IMR-90 (cell line): ENCODE results near the gene FBXW4. TPM values are rescaled to one million over a fixed set of nuclear protein-coding genes. Genes with fewer than 3 reads are reported as not detected.

Experiments
- ATAC-seq: fragments of 200-7000 bp; cut with Tn5 transposase; 2 replicates; pipeline ENCODE4 v1.9.1; 2020; ENCODE audit warnings: low read depth, mild to moderate bottlenecking, moderate library complexity
- BruUV-seq: library from RNA; stranded (reverse); fragments of 400-500 nt; replicated peaks from 2 replicates; lab custom pipeline; 2021; lab: Mats Ljungman, UMichigan
- CTCF ChIA-PET: fragments of 300-600 bp; formaldehyde crosslinking; extraction: SDS; loops from one replicate; lab custom pipeline; 2021; ENCODE audit warnings: antibody characterized with exemption; lab: Yijun Ruan, JAX
- POLR2A ChIA-PET: fragments of 300-600 bp; sonication (Branson Sonifier 250); formaldehyde crosslinking; loops from one replicate; lab custom pipeline; 2022; ENCODE audit warnings: antibody characterized with exemption; ENCODE audit not compliant: unreplicated experiment; lab: Charles Lee
- DNase-seq: peaks from one replicate; pipeline ENCODE4 v3.0.0; 2013
- H2AFZ ChIP-seq: replicated peaks from 2 replicates; pipeline ENCODE3; 2013; ENCODE audit warnings: low read length, mild to moderate bottlenecking; ENCODE audit not compliant: poor library complexity
- H2AK5ac ChIP-seq: 2 replicates; pipeline ENCODE4 v1.6.1; 2013; ENCODE audit warnings: low read depth, low read length, inconsistent platforms
- H2AK9ac ChIP-seq: replicated peaks from 2 replicates; pipeline ENCODE3; 2013; ENCODE audit warnings: mild to moderate bottlenecking, low read depth, low read length, moderate library complexity; ENCODE audit not compliant: poor library complexity
- H2BK120ac ChIP-seq: 2 replicates; pipeline ENCODE4 v1.6.1; 2013; ENCODE audit warnings: low read depth, low read length, inconsistent platforms
- H2BK15ac ChIP-seq: 3 replicates; pipeline ENCODE4 v1.6.1; 2013; ENCODE audit warnings: low read depth, low read length, inconsistent platforms
- H2BK20ac ChIP-seq: 2 replicates; pipeline ENCODE4 v1.6.1; 2013; ENCODE audit warnings: low read depth, mild to moderate bottlenecking, inconsistent platforms, low read length, moderate library complexity
- H2BK5ac ChIP-seq: 2 replicates; pipeline ENCODE4 v1.6.1; 2013; ENCODE audit warnings: mild to moderate bottlenecking, low read depth, low read length, inconsistent platforms; ENCODE audit not compliant: poor library complexity, severe bottlenecking
- H3K14ac ChIP-seq: replicated peaks from 2 replicates; pipeline ENCODE4 v1.6.1; 2013; ENCODE audit warnings: low read depth, low read length, inconsistent platforms
- H3K18ac ChIP-seq: 2 replicates; pipeline ENCODE4 v1.6.1; 2013; ENCODE audit warnings: low read depth, low read length, control low read depth
- H3K23ac ChIP-seq: 2 replicates; pipeline ENCODE4 v1.6.1; 2013; ENCODE audit warnings: low read depth, low read length, inconsistent platforms
- H3K27ac ChIP-seq: 2 replicates; pipeline ENCODE4 v1.5.1; 2013; ENCODE audit warnings: mild to moderate bottlenecking, control low read depth, low read length; ENCODE audit not compliant: insufficient read depth
- H3K27me3 ChIP-seq: 2 replicates; pipeline ENCODE4 v1.6.1; 2013; ENCODE audit warnings: low read length; ENCODE audit not compliant: control insufficient read depth, insufficient read depth
- H3K36me3 ChIP-seq: 2 replicates; pipeline ENCODE4 v1.6.1; 2013; ENCODE audit warnings: low read length, mixed read lengths; ENCODE audit not compliant: control insufficient read depth, insufficient read depth
- H3K4ac ChIP-seq: 2 replicates; pipeline ENCODE4 v1.6.1; 2013; ENCODE audit warnings: low read depth, low read length, inconsistent platforms
- H3K4me1 ChIP-seq: 2 replicates; pipeline ENCODE4 v1.6.1; 2013; ENCODE audit warnings: low read length, mixed read lengths; ENCODE audit not compliant: control insufficient read depth, insufficient read depth
- H3K4me2 ChIP-seq: 2 replicates; pipeline ENCODE4 v1.6.1; 2013; ENCODE audit warnings: low read depth, mild to moderate bottlenecking, control low read depth, low read length, moderate library complexity
- H3K4me3 ChIP-seq: 2 replicates; pipeline ENCODE4 v1.5.1; 2013; ENCODE audit warnings: low read depth, mild to moderate bottlenecking, control low read depth, low read length, moderate library complexity; ENCODE audit not compliant: insufficient read depth
- H3K56ac ChIP-seq: 2 replicates; pipeline ENCODE4 v1.6.1; 2013; ENCODE audit warnings: low read length, inconsistent platforms; ENCODE audit not compliant: insufficient read depth; ENCODE audit errors: extremely low read depth
- H3K79me1 ChIP-seq, 2 experiments: 2 replicates each; pipeline ENCODE4 v1.6.1; 2013; ENCODE audit warnings: low read length in 2 of 2, inconsistent platforms in 1 of 2, low read depth in 1 of 2
- H3K9ac ChIP-seq: 2 replicates; pipeline ENCODE4 v1.6.1; 2013; ENCODE audit warnings: low read depth, low read length, control low read depth
- H3K9me1 ChIP-seq: 2 replicates; pipeline ENCODE4 v1.6.1; 2013; ENCODE audit warnings: low read length, inconsistent platforms; ENCODE audit not compliant: insufficient read depth
- H3K9me3 ChIP-seq: 2 replicates; pipeline ENCODE4 v1.6.1; 2013; ENCODE audit warnings: low read length; ENCODE audit not compliant: control insufficient read depth, insufficient read depth
- H4K20me1 ChIP-seq: 2 replicates; pipeline ENCODE4 v1.6.1; 2013; ENCODE audit warnings: low read length, inconsistent platforms; ENCODE audit not compliant: insufficient read depth
- H4K5ac ChIP-seq: 2 replicates; pipeline ENCODE4 v1.6.1; 2013; ENCODE audit warnings: mild to moderate bottlenecking, low read depth, low read length, control low read depth
- H4K8ac ChIP-seq, 2 experiments: 2 replicates each; pipeline ENCODE4 v1.6.1; 2013; ENCODE audit warnings: low read depth in 2 of 2, low read length in 2 of 2, control low read depth in 1 of 2, inconsistent platforms in 1 of 2
- H4K91ac ChIP-seq: 2 replicates; pipeline ENCODE4 v1.6.1; 2013; ENCODE audit warnings: low read depth, low read length, inconsistent platforms; ENCODE audit not compliant: insufficient read depth
- CEBPB ChIP-seq: IDR thresholded peaks from 2 replicates; pipeline ENCODE4 v1.6.1; 2012; ENCODE audit warnings: low read depth, low read length, improper control_type of control experiment
- CHD1 ChIP-seq: IDR thresholded peaks from 2 replicates; pipeline ENCODE4 v1.6.1; 2012; ENCODE audit warnings: low read depth, low read length, improper control_type of control experiment
- MAFK ChIP-seq: IDR thresholded peaks from 2 replicates; pipeline ENCODE4 v1.6.1; 2012; ENCODE audit warnings: low read depth, low read length, improper control_type of control experiment
- MAZ ChIP-seq: IDR thresholded peaks from 2 replicates; pipeline ENCODE4 v1.6.1; 2012; ENCODE audit warnings: low read depth, mild to moderate bottlenecking, low read length, improper control_type of control experiment, moderate library complexity, borderline replicate concordance
- MXI1 ChIP-seq: IDR thresholded peaks from 2 replicates; pipeline ENCODE4 v1.6.1; 2012; ENCODE audit warnings: low read depth, mild to moderate bottlenecking, low read length, moderate library complexity, borderline replicate concordance
- NFE2L2 ChIP-seq: fragments of 150-350 bp; IDR thresholded peaks from 2 replicates; pipeline ENCODE4 v1.6.1; 2016; ENCODE audit warnings: low read depth, mild to moderate bottlenecking, low read length
- POLR2A ChIP-seq: IDR thresholded peaks from 2 replicates; pipeline ENCODE4 v1.6.1; 2012; ENCODE audit warnings: mild to moderate bottlenecking, low read depth, low read length
- RAD21 ChIP-seq: IDR thresholded peaks from 2 replicates; pipeline ENCODE4 v1.6.1; 2012; ENCODE audit warnings: low read length, improper control_type of control experiment
- RCOR1 ChIP-seq: IDR thresholded peaks from 2 replicates; pipeline ENCODE4 v1.6.1; 2012; ENCODE audit warnings: mild to moderate bottlenecking, low read length, improper control_type of control experiment; ENCODE audit not compliant: insufficient replicate concordance
- RFX5 ChIP-seq: IDR thresholded peaks from 2 replicates; pipeline ENCODE4 v1.8.0; 2012; ENCODE audit warnings: low read depth, mild to moderate bottlenecking, low read length, moderate library complexity
- WGBS, 2 experiments: methylation state at CpG; one replicate each; pipeline versions ENCODE4 v1.1.5 to v1.1.7; 2013; ENCODE audit warnings: missing lambda C conversion rate in 2 of 2; ENCODE audit not compliant: insufficient read length in 1 of 2; ENCODE audit errors: extremely low coverage in 2 of 2; 5-methylcytosine and 5-hydroxymethylcytosine counted together
- dilution Hi-C: fragments of 300-500 bp; cut with HindIII; formaldehyde crosslinking; loops from one replicate; pipeline ENCODE4 v1.14.3; 2018; ENCODE audit warnings: low sequenced_read_pairs; ENCODE audit not compliant: unreplicated experiment
- in situ Hi-C: fragments of 300-500 bp; cut with MboI; formaldehyde crosslinking; loops from 3 replicates; pipeline ENCODE4 v1.14.3; 2019; ENCODE audit warnings: low sequenced_read_pairs, inconsistent platforms, mixed read lengths
- intact Hi-C: fragments of 100-400 bp; cut with micrococcal nuclease; formaldehyde crosslinking; loops from 2 replicates; pipeline ENCODE4 v1.10.0; 2022
- polyA plus RNA-seq, 3 experiments: library from polyadenylated mRNA; depleted of rRNA; stranded (reverse); fragments of >200 nt; gene quantifications; 2 replicates each; pipeline ENCODE4 v1.2.3, GENCODE V29; 2012; ENCODE audit warnings: low replicate concordance in 1 of 3
- total RNA-seq: library from RNA; depleted of rRNA; stranded (reverse); fragments of >200 nt; gene quantifications from 2 replicates; pipeline ENCODE4 v1.2.3, GENCODE V29; 2012
- TF ChIP-seq, protein P1 (sequence below): conservative IDR thresholded peaks from 2 replicates; pipeline ENCODE4 v1.5.1; 2012; ENCODE audit warnings: mild to moderate bottlenecking, low read depth, low read length, improper control_type of control experiment

FBXW4 gene
- total and polyA plus RNA-seq, 2 of the 4 experiments (the other 2 are of a cell fraction): 19.3 to 26.7 TPM

DNA sequence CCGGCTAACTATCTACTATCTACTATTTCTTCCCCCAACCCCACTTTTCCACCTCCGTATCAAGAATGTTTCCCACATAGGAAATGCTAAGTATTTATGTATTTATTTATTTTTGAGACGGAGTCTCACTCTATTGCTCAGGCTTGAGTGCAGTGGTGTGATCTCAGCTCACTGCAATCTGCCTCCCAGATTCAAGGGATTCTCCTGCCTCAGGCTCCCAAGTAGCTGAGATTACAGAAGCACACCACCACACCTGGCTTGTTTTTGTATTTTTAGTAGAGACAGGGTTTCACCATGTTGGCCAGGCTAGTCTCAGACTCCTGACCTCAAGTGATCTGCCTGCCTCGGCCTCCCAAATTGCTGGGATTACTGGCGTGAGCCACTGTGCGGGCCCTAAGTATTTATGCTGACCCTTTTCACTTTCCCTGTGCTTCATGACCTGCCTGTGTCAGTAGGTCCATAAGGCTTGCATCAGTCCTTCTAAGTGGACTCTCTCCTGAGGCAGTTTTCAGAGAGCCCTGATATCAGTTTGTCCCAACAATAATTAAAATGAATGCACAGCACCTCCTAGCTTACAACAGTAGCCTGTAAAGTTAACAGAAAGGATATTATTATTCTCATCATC, 25.7 kb upstream of the FBXW4 start:
- WGBS, 2 experiments: 58% methylated on average over 3 of the region's 6 CpGs; no CpG with 5 or more reads in 1 of the 2 experiments
- ATAC-seq (no peak), DNase-seq (no peak)
- H2BK15ac ChIP-seq: no peak overlapping the region
- TF ChIP-seq RAD21 (no peak), MXI1 (no peak), RFX5 (no peak), CEBPB (no peak), MAFK (no peak), MAZ (no peak), RCOR1 (no peak), POLR2A (no peak), CHD1 (no peak), NFE2L2 (no peak)
- TF ChIP-seq, protein P1, sequence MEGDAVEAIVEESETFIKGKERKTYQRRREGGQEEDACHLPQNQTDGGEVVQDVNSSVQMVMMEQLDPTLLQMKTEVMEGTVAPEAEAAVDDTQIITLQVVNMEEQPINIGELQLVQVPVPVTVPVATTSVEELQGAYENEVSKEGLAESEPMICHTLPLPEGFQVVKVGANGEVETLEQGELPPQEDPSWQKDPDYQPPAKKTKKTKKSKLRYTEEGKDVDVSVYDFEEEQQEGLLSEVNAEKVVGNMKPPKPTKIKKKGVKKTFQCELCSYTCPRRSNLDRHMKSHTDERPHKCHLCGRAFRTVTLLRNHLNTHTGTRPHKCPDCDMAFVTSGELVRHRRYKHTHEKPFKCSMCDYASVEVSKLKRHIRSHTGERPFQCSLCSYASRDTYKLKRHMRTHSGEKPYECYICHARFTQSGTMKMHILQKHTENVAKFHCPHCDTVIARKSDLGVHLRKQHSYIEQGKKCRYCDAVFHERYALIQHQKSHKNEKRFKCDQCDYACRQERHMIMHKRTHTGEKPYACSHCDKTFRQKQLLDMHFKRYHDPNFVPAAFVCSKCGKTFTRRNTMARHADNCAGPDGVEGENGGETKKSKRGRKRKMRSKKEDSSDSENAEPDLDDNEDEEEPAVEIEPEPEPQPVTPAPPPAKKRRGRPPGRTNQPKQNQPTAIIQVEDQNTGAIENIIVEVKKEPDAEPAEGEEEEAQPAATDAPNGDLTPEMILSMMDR: no peak
- no peak overlapping the region for H4K5ac ChIP-seq
- H3K4me1 ChIP-seq: no peaks in the 10 kb centered on the region
- no peak overlapping the region for H2BK20ac ChIP-seq
- intact Hi-C loops (no loop called here), in situ Hi-C loops (no loop called here), dilution Hi-C loops (no loop called here)
- no peak overlapping the region for H3K56ac ChIP-seq
- no peak overlapping the region for H2AK5ac ChIP-seq
- H4K91ac ChIP-seq: no peak overlapping the region
- H3K9ac ChIP-seq: no peak overlapping the region
- no peaks in the 10 kb centered on the region for H3K36me3 ChIP-seq
- H3K79me1 ChIP-seq: no peaks in the 10 kb centered on the region
- no peak overlapping the region for H3K4me3 ChIP-seq
- BruUV-seq: no TSS peak
- peaks cover 27% of the 10 kb centered on the region for H3K27me3 ChIP-seq
- no peak overlapping the region for H3K23ac ChIP-seq
- no peak overlapping the region for H2AFZ ChIP-seq
- no peak overlapping the region for H3K27ac ChIP-seq
- no peak overlapping the region for H4K8ac ChIP-seq
- POLR2A ChIA-PET: no interaction called here
- H3K9me3 ChIP-seq: no peaks in the 10 kb centered on the region
- H3K14ac ChIP-seq: no peak overlapping the region
- H2BK120ac ChIP-seq: no peak overlapping the region
- no peak overlapping the region for H2AK9ac ChIP-seq
- H3K4ac ChIP-seq: no peak overlapping the region
- H4K20me1 ChIP-seq: no peaks in the 10 kb centered on the region
- H3K18ac ChIP-seq: no peak overlapping the region
- CTCF ChIA-PET: no interaction called here
- H3K9me1 ChIP-seq: no peaks in the 10 kb centered on the region
- no peak overlapping the region for H2BK5ac ChIP-seq
- H3K4me2 ChIP-seq: no peak overlapping the region
